MM.1S (cell line): ENCODE data around the gene HIPK1.

Source experiments
- EZH2 ChIP-seq: fragments of 300-600 bp; sonication (generic); optimal IDR thresholded peaks from 2 replicates; pipeline ENCODE3; 2017; ENCODE audit warnings: low read depth, mild to moderate bottlenecking, antibody characterized with exemption, low read length, mixed read lengths
- EZH2phosphoT487 ChIP-seq: fragments of 300-600 bp; sonication (generic); IDR thresholded peaks from 2 replicates; pipeline ENCODE4 v1.6.1; 2018; ENCODE audit warnings: antibody characterized with exemption, low read length
- TF ChIP-seq, protein P1 (sequence below): fragments of 300-600 bp; sonication (generic); IDR thresholded peaks from 2 replicates; pipeline ENCODE4 v1.5.1; 2016; ENCODE audit warnings: antibody characterized with exemption, low read length, mixed read lengths

- TF ChIP-seq, protein P1, sequence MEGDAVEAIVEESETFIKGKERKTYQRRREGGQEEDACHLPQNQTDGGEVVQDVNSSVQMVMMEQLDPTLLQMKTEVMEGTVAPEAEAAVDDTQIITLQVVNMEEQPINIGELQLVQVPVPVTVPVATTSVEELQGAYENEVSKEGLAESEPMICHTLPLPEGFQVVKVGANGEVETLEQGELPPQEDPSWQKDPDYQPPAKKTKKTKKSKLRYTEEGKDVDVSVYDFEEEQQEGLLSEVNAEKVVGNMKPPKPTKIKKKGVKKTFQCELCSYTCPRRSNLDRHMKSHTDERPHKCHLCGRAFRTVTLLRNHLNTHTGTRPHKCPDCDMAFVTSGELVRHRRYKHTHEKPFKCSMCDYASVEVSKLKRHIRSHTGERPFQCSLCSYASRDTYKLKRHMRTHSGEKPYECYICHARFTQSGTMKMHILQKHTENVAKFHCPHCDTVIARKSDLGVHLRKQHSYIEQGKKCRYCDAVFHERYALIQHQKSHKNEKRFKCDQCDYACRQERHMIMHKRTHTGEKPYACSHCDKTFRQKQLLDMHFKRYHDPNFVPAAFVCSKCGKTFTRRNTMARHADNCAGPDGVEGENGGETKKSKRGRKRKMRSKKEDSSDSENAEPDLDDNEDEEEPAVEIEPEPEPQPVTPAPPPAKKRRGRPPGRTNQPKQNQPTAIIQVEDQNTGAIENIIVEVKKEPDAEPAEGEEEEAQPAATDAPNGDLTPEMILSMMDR: no peak
- no peak for TF ChIP-seq EZH2
- no peak for TF ChIP-seq EZH2phosphoT487
Observed at GRCh38 chr1:114025609-114026401, 96.7 kb downstream of the HIPK1 start.
